ENCODE measurements around the gene F11.
"Not testable (repeated sequence)": the region's sequence is repeated elsewhere in the genome, so short reads cannot be mapped to it uniquely, and the experiment has no call there.

The F11 gene

DNA sequence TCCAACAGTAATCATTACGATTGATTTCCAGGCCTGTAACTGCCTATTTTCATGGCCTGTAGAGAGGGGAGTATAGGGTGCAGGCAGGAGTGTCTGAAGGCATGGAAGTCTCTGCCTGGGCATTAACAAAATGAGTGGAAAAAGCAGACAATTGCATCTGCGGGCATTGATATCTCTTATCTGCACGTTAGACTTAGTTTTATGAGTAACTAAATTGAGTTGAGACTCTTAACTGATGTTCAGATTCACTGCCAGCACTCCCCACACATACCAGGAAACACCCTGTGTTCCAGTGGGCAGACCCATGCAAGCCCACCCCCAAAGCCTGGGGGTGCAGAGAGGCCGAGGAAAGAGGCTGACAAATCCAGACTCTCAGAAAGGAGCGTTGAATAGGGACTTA lies 33.3 kb downstream of the F11 start:
- DNase-seq (ENCODE audit: low read depth) = no peak
- TF ChIP-seq, protein P1, sequence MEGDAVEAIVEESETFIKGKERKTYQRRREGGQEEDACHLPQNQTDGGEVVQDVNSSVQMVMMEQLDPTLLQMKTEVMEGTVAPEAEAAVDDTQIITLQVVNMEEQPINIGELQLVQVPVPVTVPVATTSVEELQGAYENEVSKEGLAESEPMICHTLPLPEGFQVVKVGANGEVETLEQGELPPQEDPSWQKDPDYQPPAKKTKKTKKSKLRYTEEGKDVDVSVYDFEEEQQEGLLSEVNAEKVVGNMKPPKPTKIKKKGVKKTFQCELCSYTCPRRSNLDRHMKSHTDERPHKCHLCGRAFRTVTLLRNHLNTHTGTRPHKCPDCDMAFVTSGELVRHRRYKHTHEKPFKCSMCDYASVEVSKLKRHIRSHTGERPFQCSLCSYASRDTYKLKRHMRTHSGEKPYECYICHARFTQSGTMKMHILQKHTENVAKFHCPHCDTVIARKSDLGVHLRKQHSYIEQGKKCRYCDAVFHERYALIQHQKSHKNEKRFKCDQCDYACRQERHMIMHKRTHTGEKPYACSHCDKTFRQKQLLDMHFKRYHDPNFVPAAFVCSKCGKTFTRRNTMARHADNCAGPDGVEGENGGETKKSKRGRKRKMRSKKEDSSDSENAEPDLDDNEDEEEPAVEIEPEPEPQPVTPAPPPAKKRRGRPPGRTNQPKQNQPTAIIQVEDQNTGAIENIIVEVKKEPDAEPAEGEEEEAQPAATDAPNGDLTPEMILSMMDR (IDR thresholded peaks at IDR 0.05; ENCODE audit: low read depth, low read length, missing control alignments) = no peak
- no peak overlapping the region for H3K4me3 ChIP-seq (ENCODE audit: low read depth, low read length)

DNA sequence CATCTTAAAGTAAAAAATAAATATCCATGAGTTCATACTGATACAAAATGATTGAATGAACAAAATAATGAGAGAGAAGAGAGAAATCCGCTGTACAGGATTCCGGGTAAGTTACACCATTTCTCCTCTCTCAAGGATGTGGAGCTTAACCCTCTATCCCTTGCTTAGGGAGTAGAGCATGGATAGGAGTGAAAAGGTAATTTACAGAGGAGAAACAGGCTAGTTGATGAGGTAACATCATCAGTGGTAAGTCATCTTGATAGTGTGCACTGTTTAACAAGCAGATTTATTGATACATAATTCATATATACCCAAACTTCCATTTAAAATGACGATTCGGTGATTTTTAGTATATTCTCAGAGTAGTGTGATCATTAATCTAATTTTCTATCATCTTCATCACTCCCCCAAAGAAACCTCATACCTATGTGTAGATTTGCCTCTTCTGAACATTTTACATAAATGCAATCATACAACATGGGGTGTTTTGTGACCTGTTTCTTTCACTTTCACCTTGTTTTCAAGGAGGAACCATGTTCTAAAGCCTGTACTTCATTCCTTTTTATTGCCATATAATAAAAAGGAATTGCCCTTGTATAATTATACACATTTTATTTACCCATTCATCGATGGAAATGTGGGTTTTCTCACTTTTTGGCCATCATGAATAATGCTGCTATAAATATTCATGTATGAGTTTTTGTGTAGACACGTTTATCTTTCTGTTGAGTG lies 34.8 kb downstream of the F11 start:
- no peak for DNase-seq (ENCODE audit: low read depth)
- no peak overlapping the region for H3K4me3 ChIP-seq (ENCODE audit: low read depth, low read length)
- TF ChIP-seq, protein P1 (IDR thresholded peaks at IDR 0.05; ENCODE audit: low read depth, low read length, missing control alignments) = no peak

DNA sequence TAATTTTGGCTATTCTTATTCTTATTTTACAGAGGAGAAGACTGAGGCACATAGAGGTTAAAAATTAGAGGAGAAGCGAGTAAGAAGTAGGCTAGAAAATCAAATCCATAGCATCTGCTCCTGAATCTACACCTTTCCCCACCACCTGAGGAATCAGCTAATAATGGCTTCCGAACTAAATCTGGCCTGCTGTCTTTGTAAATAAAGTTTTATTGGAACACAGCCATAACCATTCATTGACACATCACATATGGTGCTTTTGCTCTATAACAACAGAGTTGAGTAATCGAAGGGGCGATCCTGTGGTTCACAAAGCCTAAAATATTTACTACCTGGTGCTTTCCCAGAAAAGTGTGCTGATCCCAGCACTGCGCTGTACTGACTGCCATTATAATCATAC lies 38.2 kb downstream of the F11 start:
- H3K4me3 ChIP-seq (ENCODE audit: low read depth, low read length) = no peak overlapping the region
- TF ChIP-seq, protein P1 (IDR thresholded peaks at IDR 0.05; ENCODE audit: low read depth, low read length, missing control alignments) = no peak
- DNase-seq (ENCODE audit: low read depth) = no peak

DNA sequence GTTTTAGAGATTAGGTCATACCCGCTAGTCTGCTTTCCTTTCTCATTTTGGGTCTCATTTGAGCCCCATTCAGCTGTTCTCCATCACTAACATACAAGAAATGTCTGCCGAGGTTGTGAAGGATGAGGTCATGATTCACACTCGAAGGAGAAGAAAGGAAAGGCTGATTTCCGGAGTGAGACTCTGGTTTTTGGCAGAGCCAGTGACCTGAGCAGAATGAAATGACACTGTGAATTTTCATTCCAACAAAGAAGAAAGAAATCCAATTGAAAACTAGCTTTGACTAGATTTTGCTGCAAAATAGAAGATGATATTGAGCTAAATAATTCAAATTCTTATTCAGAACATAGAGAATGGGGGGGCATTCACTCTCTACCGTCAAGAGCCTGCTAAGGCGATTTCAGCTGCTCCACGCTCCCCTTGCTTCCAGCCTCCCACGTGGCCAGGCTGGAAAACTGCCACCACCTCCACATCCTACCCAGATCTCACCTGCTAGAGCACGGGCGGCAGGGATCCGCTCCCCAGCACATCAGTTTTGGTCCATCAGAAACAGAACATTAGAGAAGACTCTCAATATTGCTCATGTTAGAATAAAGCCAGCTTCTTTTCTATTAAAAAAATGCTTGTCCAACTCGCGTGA lies 39.0 kb downstream of the F11 start:
- no peak for DNase-seq (ENCODE audit: low read depth)
- no peak overlapping the region for H3K4me3 ChIP-seq (ENCODE audit: low read depth, low read length)
- TF ChIP-seq, protein P1 (IDR thresholded peaks at IDR 0.05; ENCODE audit: low read depth, low read length, missing control alignments) = no peak

DNA sequence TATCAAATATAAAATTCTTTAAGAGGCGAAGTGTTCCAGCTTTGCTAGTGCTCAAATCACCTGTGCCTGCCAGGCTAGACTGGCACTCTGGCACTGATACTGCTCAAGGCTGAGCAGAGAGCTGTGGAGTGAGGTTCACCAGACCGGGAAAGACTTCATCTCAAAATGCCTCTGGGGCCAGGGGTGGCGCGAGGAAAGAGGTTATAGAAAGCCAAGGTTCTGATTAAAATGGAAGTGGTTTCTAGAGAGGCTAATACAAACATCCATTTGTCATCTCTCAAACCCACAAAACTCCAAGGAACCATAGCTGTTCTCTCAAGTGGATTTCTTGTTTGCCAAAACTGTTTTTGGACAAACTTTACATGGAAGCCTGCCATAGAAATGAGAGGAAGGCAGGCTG lies 41.5 kb downstream of the F11 start:
- TF ChIP-seq, protein P1 (IDR thresholded peaks at IDR 0.05; ENCODE audit: low read depth, low read length, missing control alignments) = no peak
- no peak overlapping the region for H3K4me3 ChIP-seq (ENCODE audit: low read depth, low read length)
- DNase-seq (ENCODE audit: low read depth) = no peak

DNA sequence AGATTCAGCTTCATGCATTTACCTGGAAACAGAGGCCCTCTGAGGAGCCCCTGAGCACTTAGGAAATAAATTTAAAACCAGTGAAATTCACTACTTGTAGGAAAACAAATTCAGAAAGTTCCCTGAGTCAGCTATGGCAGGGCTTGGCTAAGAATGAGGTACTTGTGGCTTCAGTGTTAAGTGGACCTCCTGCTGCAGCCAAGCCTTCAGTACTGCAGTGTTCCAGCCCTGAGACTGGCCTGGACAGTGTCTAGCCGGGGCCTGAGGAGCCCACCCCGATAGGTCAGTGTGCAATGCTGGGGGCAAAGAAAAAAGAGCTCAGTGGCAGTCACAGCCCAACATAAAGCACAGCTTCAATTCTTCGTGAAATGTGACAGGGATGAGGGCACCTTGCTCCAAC lies 41.9 kb downstream of the F11 start:
- TF ChIP-seq, protein P1 (IDR thresholded peaks at IDR 0.05; ENCODE audit: low read depth, low read length, missing control alignments) = no peak

DNA sequence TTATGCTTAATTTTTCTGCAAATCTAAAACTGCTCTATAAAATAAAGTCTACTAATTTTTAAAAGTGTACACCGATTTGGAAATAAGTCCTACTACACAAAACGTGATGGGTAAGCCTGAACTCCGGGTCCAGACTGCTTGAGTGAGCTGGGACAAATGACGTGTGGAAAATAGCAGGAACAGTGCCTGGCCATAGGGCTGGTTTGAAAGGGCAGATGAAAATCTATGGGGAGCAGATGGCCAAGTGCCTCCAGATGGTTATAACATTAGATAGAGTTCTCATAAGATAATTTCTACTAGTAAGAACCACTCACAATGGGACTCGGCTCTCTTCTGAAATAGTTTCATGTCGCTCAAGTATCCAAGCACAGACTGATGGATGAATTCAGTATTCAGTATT lies 52.5 kb downstream of the F11 start:
- DNase-seq (ENCODE audit: low read depth) = no peak
- H3K4me3 ChIP-seq (ENCODE audit: low read depth, low read length) = no peak overlapping the region
- TF ChIP-seq, protein P1 (IDR thresholded peaks at IDR 0.05; ENCODE audit: low read depth, low read length, missing control alignments) = no peak

More for the DNA sequence above, 41.9 kb downstream of the F11 start:
- H3K4me3 ChIP-seq (ENCODE audit: low read depth, low read length) = no peak overlapping the region
- no peak for DNase-seq (ENCODE audit: low read depth)

DNA sequence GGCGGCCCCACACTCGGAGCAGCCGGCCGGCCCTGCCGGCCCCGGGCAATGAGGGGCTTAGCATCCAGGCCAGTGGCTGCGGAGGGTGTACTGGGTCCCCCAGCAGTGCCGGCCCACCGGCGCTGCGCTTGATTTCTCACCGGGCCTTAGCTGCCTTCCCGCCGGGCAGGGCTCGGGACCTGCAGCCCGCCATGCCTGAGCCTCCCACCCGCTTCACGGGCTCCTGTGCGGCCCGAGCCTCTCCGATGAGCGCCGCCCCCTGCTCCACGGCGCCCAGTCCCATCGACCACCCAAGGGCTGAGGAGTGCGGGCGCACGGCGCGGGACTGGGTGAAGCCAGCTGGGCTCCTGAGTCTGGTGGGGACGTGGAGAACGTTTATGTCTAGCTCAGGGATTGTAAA lies 58.7 kb downstream of the F11 start:
- not testable (repeated sequence) for DNase-seq (ENCODE audit: low read depth); H3K4me3 ChIP-seq (ENCODE audit: low read depth, low read length)
